HCT116 (cell line): ENCODE measurements around the gene DNAJB1. TPM values are rescaled to one million over a fixed set of nuclear protein-coding genes. Genes with fewer than 3 reads are reported as not detected.

Source experiments
- ATAC-seq: fragments of 200-7000 bp; cut with Tn5 transposase; 2 replicates; pipeline ENCODE4 v1.9.1; 2020; ENCODE audit warnings: mild to moderate bottlenecking, moderate library complexity
- BruUV-seq: library from RNA; stranded (reverse); fragments of 400-500 nt; replicated peaks from 2 replicates; lab custom pipeline; 2021; lab: Mats Ljungman, UMichigan
- CTCF ChIA-PET: fragments of 300-600 bp; sonication (Branson Sonifier 250); formaldehyde crosslinking; loops from one replicate; lab custom pipeline; 2021; ENCODE audit warnings: antibody characterized with exemption; lab: Charles Lee
- POLR2A ChIA-PET: fragments of 300-600, 350-600 bp; sonication (Branson Sonifier 250); formaldehyde crosslinking; loops from one replicate; lab custom pipeline; 2021; ENCODE audit warnings: antibody characterized with exemption; lab: Charles Lee
- RAD21 ChIA-PET, 2 experiments: fragments of 300-600 bp; sonication (Branson Sonifier 250); formaldehyde crosslinking; loops; one replicate each; lab custom pipeline; 2023; ENCODE audit warnings: low total read pairs in 2 of 2; ENCODE audit not compliant: uncharacterized antibody in 2 of 2, unreplicated experiment in 2 of 2, low non-redundant PET in 1 of 2; lab: Charles Lee
- DNase-seq: peaks from one replicate; pipeline ENCODE4 v3.0.0-alpha.2; 2010; ENCODE audit warnings: low read depth, low spot score
- H2AFZ ChIP-seq: fragments of 200-600 bp; shearing (Covaris generic), sonication (generic); 2 replicates; pipeline ENCODE4 v1.6.1; 2017; ENCODE audit warnings: low read depth, mixed run types, mixed read lengths, antibody characterized with exemption, low read length; ENCODE audit not compliant: poor library complexity, severe bottlenecking
- H3K27ac ChIP-seq: 2 replicates; pipeline ENCODE4 v1.5.1; 2012; ENCODE audit warnings: low read depth, low read length
- H3K27me3 ChIP-seq: fragments of 200-600 bp; sonication (generic); 2 replicates; pipeline ENCODE4 v1.6.1; 2016; ENCODE audit warnings: mixed run types, low read length, mixed read lengths; ENCODE audit not compliant: insufficient read depth
- H3K36me3 ChIP-seq, 2 experiments: fragments of 200-500 bp in 1 of 2; fragments of 200-600 bp in 1 of 2; sonication (Bioruptor generic) in 1 of 2; sonication (generic) in 1 of 2; 2 replicates each; pipeline versions ENCODE4 v1.5.1 to v1.6.1; 2014 to 2016; ENCODE audit warnings: low read length in 2 of 2, inconsistent platforms in 1 of 2, mixed read lengths in 1 of 2, mixed run types in 1 of 2; ENCODE audit not compliant: insufficient read depth in 2 of 2, control insufficient read depth in 1 of 2
- H3K4me1 ChIP-seq, 2 experiments: fragments of 200-600 bp in 1 of 2; sonication (generic) in 1 of 2; 2 replicates each; pipeline versions ENCODE4 v1.5.1 to v1.6.1; 2012 to 2017; ENCODE audit warnings: low read length in 2 of 2, inconsistent platforms in 1 of 2, mild to moderate bottlenecking in 1 of 2, mixed read lengths in 1 of 2, mixed run types in 1 of 2, moderate library complexity in 1 of 2; ENCODE audit not compliant: insufficient read depth in 2 of 2, control insufficient read depth in 1 of 2
- H3K4me2 ChIP-seq: fragments of 200-600 bp; sonication (generic); 2 replicates; pipeline ENCODE4 v1.6.1; 2017; ENCODE audit warnings: mixed run types, low read length, mixed read lengths
- H3K4me3 ChIP-seq, 2 experiments: fragments of 200-600 bp in 1 of 2; sonication (generic) in 1 of 2; replicated peaks in 1 of 2; 2 replicates each; pipeline ENCODE4 v1.5.1; 2011 to 2016; ENCODE audit warnings: low read length in 2 of 2, control low read depth in 1 of 2, low read depth in 1 of 2, mild to moderate bottlenecking in 1 of 2, mixed read lengths in 1 of 2, mixed run types in 1 of 2
- H3K79me2 ChIP-seq: fragments of 200-600 bp; sonication (generic); 2 replicates; pipeline ENCODE4 v1.6.1; 2017; ENCODE audit warnings: mild to moderate bottlenecking, mixed run types, low read length, moderate library complexity, mixed read lengths; ENCODE audit not compliant: insufficient read depth
- H3K9ac ChIP-seq: fragments of 200-600 bp; sonication (generic); 2 replicates; pipeline ENCODE4 v1.6.1; 2016; ENCODE audit warnings: low read length, mixed read lengths
- H3K9me2 ChIP-seq: fragments of 200-600 bp; sonication (generic), shearing (Covaris generic); 2 replicates; pipeline ENCODE4 v1.6.1; 2017; ENCODE audit warnings: mixed run types, mild to moderate bottlenecking, moderate library complexity; ENCODE audit not compliant: insufficient read depth
- H3K9me3 ChIP-seq, 2 experiments: fragments of 200-500 bp in 1 of 2; fragments of 200-600 bp in 1 of 2; sonication (Bioruptor generic) in 1 of 2; sonication (generic) in 1 of 2; 2 replicates each; pipeline ENCODE4 v1.6.1; 2014 to 2017; ENCODE audit warnings: low read length in 2 of 2, mixed read lengths in 2 of 2, inconsistent platforms in 1 of 2, low read depth in 1 of 2, mild to moderate bottlenecking in 1 of 2, mixed run types in 1 of 2, moderate library complexity in 1 of 2; ENCODE audit not compliant: control insufficient read depth in 1 of 2, insufficient read depth in 1 of 2
- H4K20me1 ChIP-seq: fragments of 200-600 bp; sonication (generic), shearing (Covaris generic); 2 replicates; pipeline ENCODE4 v1.6.1; 2017; ENCODE audit warnings: mixed run types, mild to moderate bottlenecking, moderate library complexity; ENCODE audit not compliant: insufficient read depth
- CBX3 ChIP-seq: IDR thresholded peaks from 2 replicates; pipeline ENCODE4 v1.6.1; 2012; ENCODE audit warnings: low read depth
- CEBPB ChIP-seq: IDR thresholded peaks from 2 replicates; pipeline ENCODE4 v1.6.1; 2012; ENCODE audit warnings: low read depth
- EGR1 ChIP-seq: IDR thresholded peaks from 2 replicates; pipeline ENCODE4 v1.6.1; 2012; ENCODE audit warnings: low read depth
- ELF1 ChIP-seq: IDR thresholded peaks from 2 replicates; pipeline ENCODE4 v1.6.1; 2012; ENCODE audit warnings: low read depth, borderline replicate concordance
- EZH2 ChIP-seq: fragments of 200-600 bp; sonication (generic); IDR thresholded peaks from 2 replicates; pipeline ENCODE4 v1.6.1; 2017; ENCODE audit warnings: antibody characterized with exemption, mixed run types
- EZH2phosphoT487 ChIP-seq: fragments of 200-600 bp; IDR thresholded peaks from 2 replicates; pipeline ENCODE4 v1.6.1; 2018; ENCODE audit warnings: antibody characterized with exemption, borderline replicate concordance
- FOSL1 ChIP-seq: IDR thresholded peaks from 2 replicates; pipeline ENCODE4 v1.6.1; 2012; ENCODE audit warnings: low read depth
- JUND ChIP-seq: IDR thresholded peaks from 2 replicates; pipeline ENCODE4 v1.6.1; 2012
- POLR2A ChIP-seq: IDR thresholded peaks from 2 replicates; pipeline ENCODE4 v1.7.0; 2011; ENCODE audit warnings: borderline replicate concordance; ENCODE audit not compliant: insufficient read depth, insufficient read length; ENCODE audit errors: extremely low read depth
- POLR2AphosphoS5 ChIP-seq: IDR thresholded peaks from 2 replicates; pipeline ENCODE4 v1.6.1; 2011; ENCODE audit warnings: mild to moderate bottlenecking, low read depth, low read length, moderate library complexity
- SIN3A ChIP-seq: IDR thresholded peaks from 2 replicates; pipeline ENCODE4 v1.6.1; 2012; ENCODE audit warnings: low read depth
- SP1 ChIP-seq: IDR thresholded peaks from 2 replicates; pipeline ENCODE4 v1.6.1; 2012; ENCODE audit warnings: low read depth
- SRF ChIP-seq: IDR thresholded peaks from 2 replicates; pipeline ENCODE4 v1.6.1; 2012; ENCODE audit warnings: low read depth
- TCF7L2 ChIP-seq: IDR thresholded peaks from 2 replicates; pipeline ENCODE4 v1.7.0; 2011; ENCODE audit warnings: borderline replicate concordance, inconsistent platforms; ENCODE audit not compliant: insufficient read depth, insufficient read length; ENCODE audit errors: extremely low read depth
- ZFX ChIP-seq: fragments of 450-650 bp; IDR thresholded peaks from 2 replicates; pipeline ENCODE4 v1.6.1; 2017
- ZNF274 ChIP-seq: fragments of 200-500 bp; sonication (Bioruptor generic); IDR thresholded peaks from 2 replicates; pipeline ENCODE4 v1.6.1; 2014; ENCODE audit warnings: mild to moderate bottlenecking, low read depth, low read length, inconsistent platforms
- intact Hi-C: fragments of 100-400 bp; cut with micrococcal nuclease; formaldehyde crosslinking; loops from 2 replicates; pipeline ENCODE4 v1.10.0; 2022
- total RNA-seq: library from RNA; stranded (reverse); gene quantifications from one replicate; pipeline ENCODE4 v1.2.1, GENCODE V29; 2021; ENCODE audit not compliant: unreplicated experiment
- TF ChIP-seq, protein P1 (sequence below): IDR thresholded peaks from 2 replicates; pipeline ENCODE4 v1.6.1; 2012
- TF ChIP-seq, protein P2 (sequence below): IDR thresholded peaks from 2 replicates; pipeline ENCODE4 v1.6.1; 2012

The DNAJB1 gene
- total RNA-seq, 1 experiment from 2014 or later = 175 TPM

GRCh38 chr19:14480700-14481079 is 37.5 kb downstream of the DNAJB1 start:
- peaks cover 14 to 29% of the 10 kb centered on the region in 2 experiments; a peak in 3 of 4 replicates for H3K4me1 ChIP-seq
- no peaks in the 10 kb centered on the region for H3K9me3 ChIP-seq
- H3K36me3 ChIP-seq = peaks cover 9 to 19% of the 10 kb centered on the region in 2 experiments; a peak in 3 of 4 replicates
- intact Hi-C loops = loop anchor here (5.0 to 10.0 kb wide), 2 partner anchors 46 to 118 kb away; partner anchors contain the start of gene PKN1
- ATAC-seq (no peak), DNase-seq (no peak)
- H3K4me3 ChIP-seq = no peak overlapping the region
- H3K27ac ChIP-seq = no peak overlapping the region
- H3K27me3 ChIP-seq = no peaks in the 10 kb centered on the region
- H3K79me2 ChIP-seq = peaks cover 8% of the 10 kb centered on the region; the same call in 1 of the 2 replicates
- TF ChIP-seq SP1 (no peak), FOSL1 (no peak), CBX3 (no peak), ELF1 (no peak), ZFX (no peak), TCF7L2 (no peak), EGR1 (no peak), JUND (no peak), EZH2 (no peak), SRF (no peak), EZH2phosphoT487 (no peak), SIN3A (no peak), CEBPB (no peak), POLR2AphosphoS5 (no peak), POLR2A (no peak), ZNF274 (no peak)
- TF ChIP-seq, protein P1, sequence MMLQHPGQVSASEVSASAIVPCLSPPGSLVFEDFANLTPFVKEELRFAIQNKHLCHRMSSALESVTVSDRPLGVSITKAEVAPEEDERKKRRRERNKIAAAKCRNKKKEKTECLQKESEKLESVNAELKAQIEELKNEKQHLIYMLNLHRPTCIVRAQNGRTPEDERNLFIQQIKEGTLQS = no peak
- TF ChIP-seq, protein P2, sequence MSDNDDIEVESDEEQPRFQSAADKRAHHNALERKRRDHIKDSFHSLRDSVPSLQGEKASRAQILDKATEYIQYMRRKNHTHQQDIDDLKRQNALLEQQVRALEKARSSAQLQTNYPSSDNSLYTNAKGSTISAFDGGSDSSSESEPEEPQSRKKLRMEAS = no peak
- H2AFZ ChIP-seq = no peak overlapping the region
- no peak overlapping the region; the same call in 1 of the 2 replicates for H3K4me2 ChIP-seq
- no peaks in the 10 kb centered on the region for H3K9me2 ChIP-seq
- no TSS peak for BruUV-seq
- H3K9ac ChIP-seq = no peak overlapping the region
- ChIA-PET RAD21 (no interaction called here), CTCF (interaction anchor here (0.8 to 2.9 kb wide), 8 partner anchors 9 to 344 kb away, joined by 3 to 14 read pairs (median 4); partner anchors contain the start of genes ASF1B and GIPC1), POLR2A (no interaction called here)
- no peaks in the 10 kb centered on the region for H4K20me1 ChIP-seq
